ENCODE measurements around the gene CCDC71. TPM values are rescaled to one million over a fixed set of nuclear protein-coding genes. Genes with fewer than 3 reads are reported as not detected.

The CCDC71 gene
- total and polyA plus RNA-seq, 2 of the 13 experiments (the other 11 are each of a cell fraction or from before 2014, with no cell fraction given): 9.7 to 14.3 TPM

DNA sequence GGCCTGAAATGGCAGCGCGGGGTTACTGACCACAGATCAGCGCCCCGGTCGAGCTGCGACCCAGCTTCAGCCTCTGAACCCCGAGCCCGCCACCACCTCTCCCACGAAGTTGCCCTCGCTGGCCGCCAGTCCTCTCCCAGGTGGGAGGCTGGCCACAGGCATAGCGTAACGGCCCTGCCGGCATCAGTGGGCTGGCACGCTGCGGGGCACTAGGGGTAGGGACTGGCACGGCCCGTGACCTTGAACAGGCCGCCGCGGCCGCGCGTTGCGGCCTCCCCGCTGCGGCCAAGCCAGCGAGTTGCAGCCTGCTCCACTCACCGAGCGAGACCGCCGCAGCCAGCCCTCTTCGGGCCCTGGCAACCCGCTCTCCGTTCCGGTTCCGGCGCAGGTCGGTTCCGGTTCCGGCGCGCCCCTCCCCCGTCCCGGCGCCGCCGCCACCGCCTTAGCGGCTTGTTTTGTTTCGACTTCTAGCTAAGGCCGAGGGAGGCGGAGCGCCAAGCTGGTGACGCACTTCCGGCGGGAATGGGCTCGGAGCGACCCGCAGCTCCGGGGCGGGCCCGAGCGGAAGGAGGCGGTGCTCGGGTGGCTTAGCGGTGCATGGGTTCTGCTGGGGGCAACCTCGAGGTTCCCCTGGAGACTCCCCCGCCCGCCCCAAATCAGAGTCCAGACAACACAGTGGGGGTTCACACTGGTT, 45.5 kb downstream of the CCDC71 start, which contains the start of gene USP19 (continued):
- TF ChIP-seq, protein P1, sequence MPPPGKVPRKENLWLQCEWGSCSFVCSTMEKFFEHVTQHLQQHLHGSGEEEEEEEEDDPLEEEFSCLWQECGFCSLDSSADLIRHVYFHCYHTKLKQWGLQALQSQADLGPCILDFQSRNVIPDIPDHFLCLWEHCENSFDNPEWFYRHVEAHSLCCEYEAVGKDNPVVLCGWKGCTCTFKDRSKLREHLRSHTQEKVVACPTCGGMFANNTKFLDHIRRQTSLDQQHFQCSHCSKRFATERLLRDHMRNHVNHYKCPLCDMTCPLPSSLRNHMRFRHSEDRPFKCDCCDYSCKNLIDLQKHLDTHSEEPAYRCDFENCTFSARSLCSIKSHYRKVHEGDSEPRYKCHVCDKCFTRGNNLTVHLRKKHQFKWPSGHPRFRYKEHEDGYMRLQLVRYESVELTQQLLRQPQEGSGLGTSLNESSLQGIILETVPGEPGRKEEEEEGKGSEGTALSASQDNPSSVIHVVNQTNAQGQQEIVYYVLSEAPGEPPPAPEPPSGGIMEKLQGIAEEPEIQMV (CRISPR knock-in tag; IDR thresholded peaks at IDR 0.05; ENCODE audit: low read depth): no peak
- TF ChIP-seq ZNF737 (CRISPR knock-in tag; IDR thresholded peaks at IDR 0.05; ENCODE audit: borderline replicate concordance) (no peak), MBD4 (IDR thresholded peaks at IDR 0.05; ENCODE audit: borderline replicate concordance, low read length) (no peak), ZNF629 (CRISPR knock-in tag; conservative IDR thresholded peaks at IDR 0.05) (no peak), CENPX (CRISPR knock-in tag; IDR thresholded peaks at IDR 0.05) (no peak), KLF6 (CRISPR knock-in tag; IDR thresholded peaks at IDR 0.05) (peak; percentile 78), HNRNPLL (IDR thresholded peaks at IDR 0.05; ENCODE audit: low read depth, low read length, poor library complexity, severe bottlenecking) (peak; percentile 80), ISX (CRISPR knock-in tag; conservative IDR thresholded peaks at IDR 0.05) (no peak), POLR2A (IDR thresholded peaks at IDR 0.05; ENCODE audit: insufficient read depth in 1 of 2, low read depth in 2 of 2, low read length in 2 of 2) (peak in 1 of 2 experiments; percentile 88; a peak in 2 of 4 replicates), HNRNPL (IDR thresholded peaks at IDR 0.05; ENCODE audit: low read depth, low read length) (peak; percentile 71; the same call in 1 of the 2 replicates), TOE1 (CRISPR knock-in tag; IDR thresholded peaks at IDR 0.05) (no peak), MLLT10 (CRISPR knock-in tag; IDR thresholded peaks at IDR 0.05) (no peak), GATAD1 (CRISPR knock-in tag; IDR thresholded peaks at IDR 0.05) (peak; percentile 95), ZFP62 (CRISPR knock-in tag; IDR thresholded peaks at IDR 0.05) (no peak), ARID2 (CRISPR knock-in tag; IDR thresholded peaks at IDR 0.05; ENCODE audit: borderline replicate concordance) (peak; percentile 90; the same call in 1 of the 2 replicates)
- TF ChIP-seq, protein P2, sequence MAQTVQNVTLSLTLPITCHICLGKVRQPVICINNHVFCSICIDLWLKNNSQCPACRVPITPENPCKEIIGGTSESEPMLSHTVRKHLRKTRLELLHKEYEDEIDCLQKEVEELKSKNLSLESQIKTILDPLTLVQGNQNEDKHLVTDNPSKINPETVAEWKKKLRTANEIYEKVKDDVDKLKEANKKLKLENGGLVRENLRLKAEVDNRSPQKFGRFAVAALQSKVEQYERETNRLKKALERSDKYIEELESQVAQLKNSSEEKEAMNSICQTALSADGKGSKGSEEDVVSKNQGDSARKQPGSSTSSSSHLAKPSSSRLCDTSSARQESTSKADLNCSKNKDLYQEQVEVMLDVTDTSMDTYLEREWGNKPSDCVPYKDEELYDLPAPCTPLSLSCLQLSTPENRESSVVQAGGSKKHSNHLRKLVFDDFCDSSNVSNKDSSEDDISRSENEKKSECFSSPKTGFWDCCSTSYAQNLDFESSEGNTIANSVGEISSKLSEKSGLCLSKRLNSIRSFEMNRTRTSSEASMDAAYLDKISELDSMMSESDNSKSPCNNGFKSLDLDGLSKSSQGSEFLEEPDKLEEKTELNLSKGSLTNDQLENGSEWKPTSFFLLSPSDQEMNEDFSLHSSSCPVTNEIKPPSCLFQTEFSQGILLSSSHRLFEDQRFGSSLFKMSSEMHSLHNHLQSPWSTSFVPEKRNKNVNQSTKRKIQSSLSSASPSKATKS (CRISPR knock-in tag; IDR thresholded peaks at IDR 0.05): no peak
- TF ChIP-seq, protein P3, sequence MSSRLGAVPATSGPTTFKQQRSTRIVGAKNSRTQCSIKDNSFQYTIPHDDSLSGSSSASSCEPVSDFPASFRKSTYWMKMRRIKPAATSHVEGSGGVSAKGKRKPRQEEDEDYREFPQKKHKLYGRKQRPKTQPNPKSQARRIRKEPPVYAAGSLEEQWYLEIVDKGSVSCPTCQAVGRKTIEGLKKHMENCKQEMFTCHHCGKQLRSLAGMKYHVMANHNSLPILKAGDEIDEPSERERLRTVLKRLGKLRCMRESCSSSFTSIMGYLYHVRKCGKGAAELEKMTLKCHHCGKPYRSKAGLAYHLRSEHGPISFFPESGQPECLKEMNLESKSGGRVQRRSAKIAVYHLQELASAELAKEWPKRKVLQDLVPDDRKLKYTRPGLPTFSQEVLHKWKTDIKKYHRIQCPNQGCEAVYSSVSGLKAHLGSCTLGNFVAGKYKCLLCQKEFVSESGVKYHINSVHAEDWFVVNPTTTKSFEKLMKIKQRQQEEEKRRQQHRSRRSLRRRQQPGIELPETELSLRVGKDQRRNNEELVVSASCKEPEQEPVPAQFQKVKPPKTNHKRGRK (CRISPR knock-in tag; IDR thresholded peaks at IDR 0.05): 0 out of 2 replicates have a peak, but pooled peaks have one; percentile 8
- TF ChIP-seq, protein P4, sequence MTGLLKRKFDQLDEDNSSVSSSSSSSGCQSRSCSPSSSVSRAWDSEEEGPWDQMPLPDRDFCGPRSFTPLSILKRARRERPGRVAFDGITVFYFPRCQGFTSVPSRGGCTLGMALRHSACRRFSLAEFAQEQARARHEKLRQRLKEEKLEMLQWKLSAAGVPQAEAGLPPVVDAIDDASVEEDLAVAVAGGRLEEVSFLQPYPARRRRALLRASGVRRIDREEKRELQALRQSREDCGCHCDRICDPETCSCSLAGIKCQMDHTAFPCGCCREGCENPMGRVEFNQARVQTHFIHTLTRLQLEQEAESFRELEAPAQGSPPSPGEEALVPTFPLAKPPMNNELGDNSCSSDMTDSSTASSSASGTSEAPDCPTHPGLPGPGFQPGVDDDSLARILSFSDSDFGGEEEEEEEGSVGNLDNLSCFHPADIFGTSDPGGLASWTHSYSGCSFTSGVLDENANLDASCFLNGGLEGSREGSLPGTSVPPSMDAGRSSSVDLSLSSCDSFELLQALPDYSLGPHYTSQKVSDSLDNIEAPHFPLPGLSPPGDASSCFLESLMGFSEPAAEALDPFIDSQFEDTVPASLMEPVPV (CRISPR knock-in tag; IDR thresholded peaks at IDR 0.05): peak; percentile 80; the same call in 1 of the 2 replicates
- TF ChIP-seq, protein P5, sequence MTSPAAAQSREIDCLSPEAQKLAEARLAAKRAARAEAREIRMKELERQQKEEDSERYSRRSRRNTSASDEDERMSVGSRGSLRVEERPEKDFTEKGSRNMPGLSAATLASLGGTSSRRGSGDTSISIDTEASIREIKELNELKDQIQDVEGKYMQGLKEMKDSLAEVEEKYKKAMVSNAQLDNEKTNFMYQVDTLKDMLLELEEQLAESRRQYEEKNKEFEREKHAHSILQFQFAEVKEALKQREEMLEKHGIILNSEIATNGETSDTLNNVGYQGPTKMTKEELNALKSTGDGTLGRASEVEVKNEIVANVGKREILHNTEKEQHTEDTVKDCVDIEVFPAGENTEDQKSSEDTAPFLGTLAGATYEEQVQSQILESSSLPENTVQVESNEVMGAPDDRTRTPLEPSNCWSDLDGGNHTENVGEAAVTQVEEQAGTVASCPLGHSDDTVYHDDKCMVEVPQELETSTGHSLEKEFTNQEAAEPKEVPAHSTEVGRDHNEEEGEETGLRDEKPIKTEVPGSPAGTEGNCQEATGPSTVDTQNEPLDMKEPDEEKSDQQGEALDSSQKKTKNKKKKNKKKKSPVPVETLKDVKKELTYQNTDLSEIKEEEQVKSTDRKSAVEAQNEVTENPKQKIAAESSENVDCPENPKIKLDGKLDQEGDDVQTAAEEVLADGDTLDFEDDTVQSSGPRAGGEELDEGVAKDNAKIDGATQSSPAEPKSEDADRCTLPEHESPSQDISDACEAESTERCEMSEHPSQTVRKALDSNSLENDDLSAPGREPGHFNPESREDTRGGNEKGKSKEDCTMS (CRISPR knock-in tag; conservative IDR thresholded peaks at IDR 0.05): no peak
- TF ChIP-seq, protein P6, sequence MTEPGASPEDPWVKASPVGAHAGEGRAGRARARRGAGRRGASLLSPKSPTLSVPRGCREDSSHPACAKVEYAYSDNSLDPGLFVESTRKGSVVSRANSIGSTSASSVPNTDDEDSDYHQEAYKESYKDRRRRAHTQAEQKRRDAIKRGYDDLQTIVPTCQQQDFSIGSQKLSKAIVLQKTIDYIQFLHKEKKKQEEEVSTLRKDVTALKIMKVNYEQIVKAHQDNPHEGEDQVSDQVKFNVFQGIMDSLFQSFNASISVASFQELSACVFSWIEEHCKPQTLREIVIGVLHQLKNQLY (CRISPR knock-in tag; IDR thresholded peaks at IDR 0.05): no peak

Measured in HepG2 (cell line).